Mesenchymal stem cell (in vitro differentiated cells and primary cell): Measurements from ENCODE around the gene TLE7.

Experiments
- DNase-seq: peaks from one replicate; pipeline ENCODE4 v3.0.0-alpha.2; 2013
- H2AFZ ChIP-seq: one replicate; pipeline ENCODE4 v1.6.1; 2013; ENCODE audit warnings: low read depth, mild to moderate bottlenecking, control low read depth, inconsistent platforms, low read length, moderate library complexity
- H2AK5ac ChIP-seq: 2 replicates; pipeline ENCODE4 v1.6.1; 2013; ENCODE audit warnings: low read length, moderate library complexity, mild to moderate bottlenecking, inconsistent platforms; ENCODE audit not compliant: severe bottlenecking
- H2BK120ac ChIP-seq: one replicate; pipeline ENCODE4 v1.6.1; 2013; ENCODE audit warnings: low read depth, mild to moderate bottlenecking, inconsistent platforms, low read length, moderate library complexity
- H2BK12ac ChIP-seq, 2 experiments: one replicate each; pipeline ENCODE4 v1.6.1; 2013; ENCODE audit warnings: inconsistent platforms in 2 of 2, low read length in 2 of 2, mild to moderate bottlenecking in 2 of 2, moderate library complexity in 2 of 2, control low read depth in 1 of 2
- H2BK15ac ChIP-seq: one replicate; pipeline ENCODE4 v1.6.1; 2013; ENCODE audit warnings: mild to moderate bottlenecking, low read depth, inconsistent platforms; ENCODE audit not compliant: poor library complexity, severe bottlenecking
- H2BK5ac ChIP-seq: 2 replicates; pipeline ENCODE4 v1.6.1; 2013; ENCODE audit warnings: low read depth, mild to moderate bottlenecking, low read length, control low read depth, inconsistent platforms; ENCODE audit not compliant: poor library complexity, severe bottlenecking
- H3K14ac ChIP-seq, 2 experiments: one replicate each; pipeline ENCODE4 v1.6.1; 2013; ENCODE audit warnings: inconsistent platforms in 2 of 2, low read length in 2 of 2, control low read depth in 1 of 2, mild to moderate bottlenecking in 1 of 2, moderate library complexity in 1 of 2
- H3K18ac ChIP-seq, 2 experiments: one replicate each; pipeline ENCODE4 v1.6.1; 2013; ENCODE audit warnings: inconsistent platforms in 2 of 2, low read length in 2 of 2, control low read depth in 1 of 2, low read depth in 1 of 2, mild to moderate bottlenecking in 1 of 2
- H3K23ac ChIP-seq, 2 experiments: one replicate each; pipeline ENCODE4 v1.6.1; 2013; ENCODE audit warnings: inconsistent platforms in 2 of 2, low read length in 2 of 2, mild to moderate bottlenecking in 2 of 2, moderate library complexity in 2 of 2, control low read depth in 1 of 2
- H3K27ac ChIP-seq: 2 replicates; pipeline ENCODE4 v1.5.1; 2013; ENCODE audit warnings: mild to moderate bottlenecking, moderate library complexity, low read length, control low read depth, inconsistent platforms; ENCODE audit not compliant: poor library complexity, severe bottlenecking
- H3K27me3 ChIP-seq, 2 experiments: 2 replicates each; pipeline versions ENCODE4 v1.6.1 to v1.7.0; 2013; ENCODE audit warnings: low read length in 2 of 2, mild to moderate bottlenecking in 2 of 2, moderate library complexity in 2 of 2, control low read depth in 1 of 2, inconsistent platforms in 1 of 2; ENCODE audit not compliant: control insufficient read depth in 1 of 2, insufficient read depth in 1 of 2
- H3K36me3 ChIP-seq, 2 experiments: 2 replicates each; pipeline versions ENCODE4 v1.6.1 to v1.7.0; 2013; ENCODE audit warnings: low read length in 2 of 2, control low read depth in 1 of 2, inconsistent platforms in 1 of 2, low read depth in 1 of 2, mild to moderate bottlenecking in 1 of 2; ENCODE audit not compliant: insufficient read depth in 2 of 2, control insufficient read depth in 1 of 2
- H3K4ac ChIP-seq, 2 experiments: one replicate each; pipeline ENCODE4 v1.6.1; 2013; ENCODE audit warnings: inconsistent platforms in 2 of 2, low read length in 2 of 2, mild to moderate bottlenecking in 2 of 2, moderate library complexity in 2 of 2, control low read depth in 1 of 2, low read depth in 1 of 2
- H3K4me1 ChIP-seq: 2 replicates; pipeline ENCODE4 v1.6.1; 2013; ENCODE audit warnings: low read depth, low read length, control low read depth; ENCODE audit not compliant: control insufficient read depth, insufficient read depth
- H3K4me2 ChIP-seq: 2 replicates; pipeline ENCODE4 v1.6.1; 2013; ENCODE audit warnings: low read length, mild to moderate bottlenecking, inconsistent platforms; ENCODE audit not compliant: poor library complexity, severe bottlenecking
- H3K4me3 ChIP-seq, 2 experiments: 2 replicates each; pipeline versions ENCODE4 v1.5.1 to v1.7.0; 2013; ENCODE audit warnings: low read length in 2 of 2, mild to moderate bottlenecking in 2 of 2, control low read depth in 1 of 2, low read depth in 1 of 2; ENCODE audit not compliant: insufficient read depth in 1 of 2
- H3K79me1 ChIP-seq: replicated peaks from 2 replicates; pipeline ENCODE4 v1.6.1; 2013; ENCODE audit warnings: mild to moderate bottlenecking, control low read depth, low read length, inconsistent platforms; ENCODE audit not compliant: poor library complexity, severe bottlenecking
- H3K9ac ChIP-seq: 2 replicates; pipeline ENCODE4 v1.7.0; 2013; ENCODE audit warnings: mild to moderate bottlenecking, low read length, moderate library complexity
- H3K9me3 ChIP-seq: 2 replicates; pipeline ENCODE4 v1.7.0; 2013; ENCODE audit warnings: mild to moderate bottlenecking, low read length; ENCODE audit not compliant: control insufficient read depth
- H4K8ac ChIP-seq: one replicate; pipeline ENCODE4 v1.6.1; 2013; ENCODE audit warnings: inconsistent platforms, mild to moderate bottlenecking, low read length, moderate library complexity
- H4K91ac ChIP-seq: one replicate; pipeline ENCODE4 v1.6.1; 2013; ENCODE audit warnings: mild to moderate bottlenecking, low read length, inconsistent platforms
- WGBS: methylation state at CpG from one replicate; pipeline ENCODE4 v1.1.7; 2013; ENCODE audit warnings: mixed read lengths; 5-methylcytosine and 5-hydroxymethylcytosine counted together

The TLE7 gene

DNA sequence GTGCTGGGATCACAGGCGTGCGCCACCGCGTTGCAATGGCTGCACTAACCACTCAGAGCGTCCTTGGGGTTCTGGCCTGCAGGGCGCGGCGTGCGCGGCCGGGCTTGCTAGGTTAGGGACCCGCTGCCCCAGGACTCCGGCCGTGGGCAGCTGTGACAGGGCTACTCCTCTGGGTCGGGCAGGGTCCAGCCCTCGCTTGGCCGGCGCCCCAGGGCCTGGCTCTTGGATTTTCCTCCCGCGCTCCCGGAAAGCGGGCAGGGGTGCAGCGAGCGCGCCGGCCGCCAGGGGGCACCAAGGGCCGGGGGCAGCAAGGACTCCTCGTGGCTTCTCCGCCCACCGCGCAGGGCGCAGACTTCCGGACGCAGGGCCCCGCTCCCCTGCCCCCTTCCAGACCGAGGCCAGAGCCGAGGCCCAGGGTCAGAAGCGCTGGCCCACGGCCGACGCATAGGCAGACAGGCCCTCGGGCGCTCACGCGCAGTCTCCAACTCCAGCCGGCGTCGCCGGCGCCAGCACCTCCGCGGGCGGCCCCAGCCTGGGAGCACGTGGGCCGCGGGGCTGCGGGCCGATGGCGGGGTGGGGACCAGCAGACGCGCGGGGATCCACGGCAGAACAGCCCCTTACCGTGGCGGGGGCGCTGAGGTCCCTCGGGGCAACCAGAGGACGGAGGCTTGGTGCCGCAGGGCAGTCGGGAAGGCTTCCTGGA, 355 bp downstream of the TLE7 start:
- H3K27ac ChIP-seq, result no peak overlapping the region
- no peaks in the 10 kb centered on the region for H3K79me1 ChIP-seq
- no peak overlapping the region for H2BK15ac ChIP-seq
- no peak overlapping the region for H3K4ac ChIP-seq
- no peak overlapping the region for H3K14ac ChIP-seq
- no peak overlapping the region for H4K91ac ChIP-seq
- peaks cover 0 to 9% of the 10 kb centered on the region in 2 experiments for H3K27me3 ChIP-seq
- H3K36me3 ChIP-seq, result no peaks in the 10 kb centered on the region
- H2AFZ ChIP-seq, result no peak overlapping the region
- no peak overlapping the region for H2BK5ac ChIP-seq
- H3K9me3 ChIP-seq, result peaks cover 35% of the 10 kb centered on the region
- H3K9ac ChIP-seq, result no peak overlapping the region
- no peaks in the 10 kb centered on the region for H3K4me1 ChIP-seq
- H3K4me3 ChIP-seq, result no peak overlapping the region
- no peak overlapping the region for H2BK120ac ChIP-seq
- no peak overlapping the region for H3K18ac ChIP-seq
- H4K8ac ChIP-seq, result no peak overlapping the region
- H3K4me2 ChIP-seq, result no peak overlapping the region
- H2AK5ac ChIP-seq, result no peak overlapping the region
- DNase-seq, result no peak
- 78% methylated on average over 70 of the region's 71 CpGs for WGBS
- no peak overlapping the region for H3K23ac ChIP-seq
- no peak overlapping the region for H2BK12ac ChIP-seq

DNA sequence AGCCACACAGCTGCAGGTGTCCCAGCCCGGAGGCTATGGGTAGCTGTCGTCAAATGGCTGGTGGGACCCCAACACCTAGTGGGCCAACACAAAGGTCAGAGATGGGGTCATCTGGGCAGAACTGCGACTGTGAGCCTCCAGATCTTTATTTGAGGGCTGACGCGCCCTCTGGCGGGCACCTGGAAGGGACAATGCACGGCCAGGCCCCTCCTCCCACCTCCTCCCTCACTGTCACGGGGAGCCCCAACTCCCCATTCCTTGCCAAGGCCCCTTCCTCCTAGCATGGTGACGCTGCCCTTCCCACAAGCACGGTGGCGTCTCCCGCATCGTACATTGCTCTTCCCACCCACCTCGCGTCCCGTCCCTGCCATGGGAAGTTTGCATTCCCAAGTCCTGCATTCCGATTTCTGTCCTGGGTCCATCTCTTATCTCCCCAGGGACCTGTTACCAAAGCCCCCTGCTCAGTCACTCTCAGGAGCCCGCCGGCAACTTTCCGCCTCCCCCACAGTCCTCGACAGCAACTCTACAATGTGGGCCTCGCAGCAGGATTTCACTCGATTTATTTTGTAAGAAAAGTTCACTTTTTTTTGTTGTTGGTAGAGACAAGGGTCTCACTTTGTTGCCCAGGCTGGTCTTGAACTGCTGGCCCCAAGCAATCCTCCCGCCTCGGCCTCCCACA, 1.0 kb downstream of the TLE7 start:
- WGBS, result 74% methylated on average over 23 of the region's 25 CpGs
- H3K9ac ChIP-seq, result no peak overlapping the region

GRCh38 chr16:71439523-71439922, 2.3 kb downstream of the TLE7 start:
- H2BK15ac ChIP-seq, result no peak overlapping the region
- H4K8ac ChIP-seq, result no peak overlapping the region
- H3K4ac ChIP-seq, result no peak overlapping the region
- H2AFZ ChIP-seq, result no peak overlapping the region
- peaks cover 0 to 9% of the 10 kb centered on the region in 2 experiments for H3K27me3 ChIP-seq
- H3K79me1 ChIP-seq, result no peaks in the 10 kb centered on the region
- DNase-seq, result no peak
- no peak overlapping the region for H3K4me3 ChIP-seq
- no peak overlapping the region for H2BK120ac ChIP-seq
- no peak overlapping the region for H3K4me2 ChIP-seq
- no peak overlapping the region for H2BK5ac ChIP-seq
- no peak overlapping the region for H2BK12ac ChIP-seq
- H2AK5ac ChIP-seq, result no peak overlapping the region
- peaks cover 19% of the 10 kb centered on the region for H3K9me3 ChIP-seq
- H3K4me1 ChIP-seq, result no peaks in the 10 kb centered on the region
- no peak overlapping the region for H3K9ac ChIP-seq
- H3K18ac ChIP-seq, result no peak overlapping the region
- H3K27ac ChIP-seq, result no peak overlapping the region
- H3K36me3 ChIP-seq, result no peaks in the 10 kb centered on the region
- H3K14ac ChIP-seq, result no peak overlapping the region
- no peak overlapping the region for H4K91ac ChIP-seq
- no peak overlapping the region for H3K23ac ChIP-seq
- 57% methylated on average over 2 of the region's 3 CpGs for WGBS

More for the DNA sequence above, 1.0 kb downstream of the TLE7 start:
- H2AK5ac ChIP-seq, result no peak overlapping the region
- H3K18ac ChIP-seq, result no peak overlapping the region
- H3K4me1 ChIP-seq, result no peaks in the 10 kb centered on the region
- H2BK12ac ChIP-seq, result no peak overlapping the region
- no peak for DNase-seq
- no peak overlapping the region for H3K4me2 ChIP-seq
- no peak overlapping the region for H2AFZ ChIP-seq
- no peak overlapping the region for H3K4me3 ChIP-seq
- H3K14ac ChIP-seq, result no peak overlapping the region
- no peaks in the 10 kb centered on the region for H3K36me3 ChIP-seq
- H3K9me3 ChIP-seq, result peaks cover 29% of the 10 kb centered on the region
- no peak overlapping the region for H4K91ac ChIP-seq
- no peak overlapping the region for H3K23ac ChIP-seq
- no peak overlapping the region for H2BK5ac ChIP-seq
- no peak overlapping the region for H3K27ac ChIP-seq
- H2BK120ac ChIP-seq, result no peak overlapping the region
- no peak overlapping the region for H4K8ac ChIP-seq
- H3K4ac ChIP-seq, result no peak overlapping the region
- no peaks in the 10 kb centered on the region for H3K79me1 ChIP-seq
- H3K27me3 ChIP-seq, result peaks cover 0 to 9% of the 10 kb centered on the region in 2 experiments
- H2BK15ac ChIP-seq, result no peak overlapping the region

- Histone ChIP-seq H3K4me1 (no peaks in the 10 kb centered on the region), H2BK120ac (no peak overlapping the region), H3K27ac (no peak overlapping the region), H2AFZ (no peak overlapping the region), H2BK12ac (no peak overlapping the region), H3K9ac (no peak overlapping the region), H3K4ac (no peak overlapping the region), H3K9me3 (no peaks in the 10 kb centered on the region), H3K4me2 (no peak overlapping the region), H3K36me3 (no peaks in the 10 kb centered on the region), H3K14ac (no peak overlapping the region), H3K79me1 (no peaks in the 10 kb centered on the region), H2BK15ac (no peak overlapping the region), H3K18ac (no peak overlapping the region), H3K4me3 (no peak overlapping the region), H3K27me3 (peaks cover 0 to 9% of the 10 kb centered on the region in 2 experiments), H2BK5ac (no peak overlapping the region), H2AK5ac (no peak overlapping the region), H3K23ac (no peak overlapping the region), H4K91ac (no peak overlapping the region), H4K8ac (no peak overlapping the region)
- WGBS, result 86% methylated on average over 7 of the region's 7 CpGs
- no peak for DNase-seq
Measured at GRCh38 chr16:71436473-71436872, 5.4 kb downstream of the TLE7 start.
